ENCODE results near the gene ZBED3. TPM values are rescaled to one million over a fixed set of nuclear protein-coding genes. Genes with fewer than 3 reads are reported as not detected.
"Not testable (repeated sequence)": the region's sequence is repeated elsewhere in the genome, so short reads cannot be mapped to it uniquely, and the experiment has no call there.

The ZBED3 gene
- total and polyA plus RNA-seq, 3 experiments from 2014 or later: 1.3 to 1.6 (median 1.5) TPM

GRCh38 chr5:77087484-77088261, 588 bp upstream of the ZBED3 start:
- no peaks in the 10 kb centered on the region for H3K27me3 ChIP-seq (ENCODE audit: insufficient read depth, low read length, poor library complexity, severe bottlenecking)
- peaks cover 7% of the 10 kb centered on the region for H3K4me1 ChIP-seq (ENCODE audit: insufficient read depth, low read length)
- H3K4me1 Mint-ChIP-seq: peaks cover 11 to 18% (median 15%) of the 10 kb centered on the region in 3 donors
- peaks cover 0 to 3% (median 1%) of the 10 kb centered on the region in 3 donors for H3K36me3 Mint-ChIP-seq
- peak overlapping the region; percentile 46 for H3K4me3 ChIP-seq (ENCODE audit: low read length)
- H3K36me3 ChIP-seq (ENCODE audit: insufficient read depth, low read length): no peaks in the 10 kb centered on the region
- H3K9me3 Mint-ChIP-seq: no peaks in the 10 kb centered on the region
- H3K9me3 ChIP-seq (ENCODE audit: low read length): no peaks in the 10 kb centered on the region
- H3K4me3 Mint-ChIP-seq: peak overlapping the region; percentile 82 to 95 (median 93)
- no peak for DNase-seq
- H3K27ac Mint-ChIP-seq: peak overlapping the region in 6 of 8 donors; percentile 10 to 88 (median 69)
- ChIA-PET CTCF (interaction anchor here (0.7 kb wide), 1 partner anchor 10 kb away, joined by 4 read pairs; no protein-coding TSS in a partner anchor), POLR2A (interaction anchor here (1.2 kb wide), 1 partner anchor 57 kb away, joined by 5 read pairs; the partner anchor contains the start of gene AGGF1)
- no peak overlapping the region for H3K27ac ChIP-seq (ENCODE audit: low read depth, low read length)
- H3K27me3 Mint-ChIP-seq: peaks cover 8% of the 10 kb centered on the region in 2 donors

- Mint-ChIP-seq H3K27ac (peak overlapping the region in 7 of 8 donors; percentile 29 to 93 (median 57)), H3K4me1 (peaks cover 11 to 18% (median 15%) of the 10 kb centered on the region in 3 donors), H3K4me3 (peak overlapping the region; percentile 82 to 95 (median 93)), H3K36me3 (peaks cover 1 to 4% (median 3%) of the 10 kb centered on the region in 3 donors), H3K27me3 (peaks cover 8% of the 10 kb centered on the region in 2 donors), H3K9me3 (no peaks in the 10 kb centered on the region)
- Histone ChIP-seq H3K36me3 (ENCODE audit: insufficient read depth, low read length) (no peaks in the 10 kb centered on the region), H3K9me3 (ENCODE audit: low read length) (no peaks in the 10 kb centered on the region), H3K4me3 (ENCODE audit: low read length) (peak overlapping the region; percentile 46), H3K27ac (ENCODE audit: low read depth, low read length) (no peak overlapping the region), H3K27me3 (ENCODE audit: insufficient read depth, low read length, poor library complexity, severe bottlenecking) (no peaks in the 10 kb centered on the region), H3K4me1 (ENCODE audit: insufficient read depth, low read length) (peaks cover 7% of the 10 kb centered on the region)
- CTCF ChIA-PET: interaction anchor here (1.4 to 1.7 kb wide), 3 partner anchors 9 to 312 kb away, joined by 3 to 10 read pairs (median 6); partner anchors contain the start of gene AGGF1
- POLR2A ChIA-PET: interaction anchor here (0.6 to 1.0 kb wide), 2 partner anchors 51 to 56 kb away, joined by 3 to 4 read pairs; partner anchors contain the start of gene AGGF1
- DNase-seq: no peak
These were observed 757 bp downstream of the ZBED3 start for GRCh38 chr5:77086368-77086688.

GRCh38 chr5:77083088-77083487, 4.0 kb downstream of the ZBED3 start:
- peaks cover 3 to 5% (median 4%) of the 10 kb centered on the region in 3 donors for H3K36me3 Mint-ChIP-seq
- H3K27me3 Mint-ChIP-seq: peaks cover 0 to 2% of the 10 kb centered on the region in 2 donors
- peaks cover 11 to 19% (median 15%) of the 10 kb centered on the region in 3 donors for H3K4me1 Mint-ChIP-seq
- no peak for DNase-seq
- no peaks in the 10 kb centered on the region for H3K27me3 ChIP-seq (ENCODE audit: insufficient read depth, low read length, poor library complexity, severe bottlenecking)
- H3K9me3 Mint-ChIP-seq: no peaks in the 10 kb centered on the region
- H3K27ac ChIP-seq (ENCODE audit: low read depth, low read length): no peak overlapping the region
- H3K36me3 ChIP-seq (ENCODE audit: insufficient read depth, low read length): no peaks in the 10 kb centered on the region
- no peak overlapping the region for H3K4me3 ChIP-seq (ENCODE audit: low read length)
- no peaks in the 10 kb centered on the region for H3K9me3 ChIP-seq (ENCODE audit: low read length)
- peaks cover 7% of the 10 kb centered on the region for H3K4me1 ChIP-seq (ENCODE audit: insufficient read depth, low read length)
- H3K27ac Mint-ChIP-seq: no peak overlapping the region
- POLR2A ChIA-PET: no interaction called here
- no peak overlapping the region for H3K4me3 Mint-ChIP-seq
- CTCF ChIA-PET: interaction anchor here (1.7 kb wide), 1 partner anchor 9 kb away, joined by 3 read pairs; no protein-coding TSS in a partner anchor

- Histone ChIP-seq H3K27me3 (ENCODE audit: insufficient read depth, low read length, poor library complexity, severe bottlenecking) (no peaks in the 10 kb centered on the region), H3K27ac (ENCODE audit: low read depth, low read length) (no peak overlapping the region), H3K36me3 (ENCODE audit: insufficient read depth, low read length) (no peaks in the 10 kb centered on the region), H3K4me3 (ENCODE audit: low read length) (no peak overlapping the region), H3K9me3 (ENCODE audit: low read length) (no peaks in the 10 kb centered on the region), H3K4me1 (ENCODE audit: insufficient read depth, low read length) (no peaks in the 10 kb centered on the region)
- Mint-ChIP-seq H3K9me3 (no peaks in the 10 kb centered on the region), H3K4me1 (peaks cover 10 to 17% (median 13%) of the 10 kb centered on the region in 3 donors), H3K27ac (no peak overlapping the region), H3K36me3 (peaks cover 3 to 5% (median 4%) of the 10 kb centered on the region in 3 donors), H3K4me3 (peak overlapping the region in 1 of 7 donors; percentile 43), H3K27me3 (peaks cover 0 to 2% of the 10 kb centered on the region in 2 donors)
- no peak for DNase-seq
- CTCF ChIA-PET: interaction anchor here (1.7 kb wide), 1 partner anchor 8 kb away, joined by 3 read pairs; no protein-coding TSS in a partner anchor
- POLR2A ChIA-PET: no interaction called here
These were observed 4.8 kb downstream of the ZBED3 start for GRCh38 chr5:77082280-77082679.

GRCh38 chr5:77080905-77081304, 6.2 kb downstream of the ZBED3 start:
- CTCF ChIA-PET: no interaction called here
- no peak overlapping the region for H3K4me3 Mint-ChIP-seq
- Histone ChIP-seq H3K4me3 (ENCODE audit: low read length) (no peak overlapping the region), H3K36me3 (ENCODE audit: insufficient read depth, low read length) (no peaks in the 10 kb centered on the region), H3K27me3 (ENCODE audit: insufficient read depth, low read length, poor library complexity, severe bottlenecking) (no peaks in the 10 kb centered on the region), H3K4me1 (ENCODE audit: insufficient read depth, low read length) (peaks cover 5% of the 10 kb centered on the region), H3K27ac (ENCODE audit: low read depth, low read length) (no peak overlapping the region), H3K9me3 (ENCODE audit: low read length) (no peaks in the 10 kb centered on the region)
- peaks cover 8 to 18% (median 9%) of the 10 kb centered on the region in 3 donors for H3K4me1 Mint-ChIP-seq
- no peak for DNase-seq
- POLR2A ChIA-PET: no interaction called here
- peak overlapping the region in 1 of 8 donors; percentile 6 for H3K27ac Mint-ChIP-seq
- H3K27me3 Mint-ChIP-seq: peaks cover 0 to 3% of the 10 kb centered on the region in 2 donors
- H3K36me3 Mint-ChIP-seq: peaks cover 0 to 5% (median 4%) of the 10 kb centered on the region in 3 donors
- no peaks in the 10 kb centered on the region for H3K9me3 Mint-ChIP-seq

- H3K27me3 ChIP-seq (ENCODE audit: insufficient read depth, low read length, poor library complexity, severe bottlenecking); H3K27me3 Mint-ChIP-seq; H3K4me3 Mint-ChIP-seq; H3K27ac Mint-ChIP-seq; DNase-seq; H3K36me3 Mint-ChIP-seq; H3K9me3 ChIP-seq (ENCODE audit: low read length); H3K9me3 Mint-ChIP-seq; POLR2A ChIA-PET; H3K4me1 ChIP-seq (ENCODE audit: insufficient read depth, low read length); H3K4me3 ChIP-seq (ENCODE audit: low read length); H3K27ac ChIP-seq (ENCODE audit: low read depth, low read length); CTCF ChIA-PET; H3K36me3 ChIP-seq (ENCODE audit: insufficient read depth, low read length): not testable (repeated sequence)
- peaks cover 8 to 19% (median 10%) of the 10 kb centered on the region in 3 donors for H3K4me1 Mint-ChIP-seq
These were observed 6.6 kb downstream of the ZBED3 start for GRCh38 chr5:77080479-77080878.

GRCh38 chr5:77077829-77078176, 9.3 kb downstream of the ZBED3 start:
- DNase-seq: no peak
- Histone ChIP-seq H3K4me3 (ENCODE audit: low read length) (no peak overlapping the region), H3K27me3 (ENCODE audit: insufficient read depth, low read length, poor library complexity, severe bottlenecking) (no peaks in the 10 kb centered on the region), H3K36me3 (ENCODE audit: insufficient read depth, low read length) (no peaks in the 10 kb centered on the region), H3K9me3 (ENCODE audit: low read length) (no peaks in the 10 kb centered on the region), H3K4me1 (ENCODE audit: insufficient read depth, low read length) (peaks cover 5% of the 10 kb centered on the region), H3K27ac (ENCODE audit: low read depth, low read length) (no peak overlapping the region)
- CTCF ChIA-PET: interaction anchor here (1.0 to 2.6 kb wide), 9 partner anchors 9 to 208 kb away, joined by 3 to 13 read pairs (median 5); partner anchors contain the start of genes AGGF1 and ZBED3
- Mint-ChIP-seq H3K36me3 (peaks cover 1 to 6% (median 4%) of the 10 kb centered on the region in 3 donors), H3K27ac (peak overlapping the region in 2 of 8 donors; percentile 17 to 23), H3K27me3 (peaks cover 0 to 4% of the 10 kb centered on the region in 2 donors), H3K4me1 (peaks cover 10 to 16% (median 10%) of the 10 kb centered on the region in 3 donors), H3K4me3 (peak overlapping the region; percentile 56 to 70 (median 63)), H3K9me3 (no peaks in the 10 kb centered on the region)
- POLR2A ChIA-PET: no interaction called here

Data from CD8-positive, alpha-beta memory T cell (primary cell).